ENCODE data around the gene FBLN7. TPM values are rescaled to one million over a fixed set of nuclear protein-coding genes. Genes with fewer than 3 reads are reported as not detected.
A peak's percentile ranks its signal among the peaks of the same experiment; 100 is the strongest.

FBLN7 gene
- total and polyA plus RNA-seq, 3 experiments from 2014 or later: 1.4 to 2.2 (median 2.1) TPM

GRCh38 chr2:112185131-112185530, 46.9 kb downstream of the FBLN7 start:
- peaks cover 31 to 48% (median 36%) of the 10 kb centered on the region in 3 donors for H3K4me1 Mint-ChIP-seq
- POLR2A ChIA-PET: no interaction called here

DNA sequence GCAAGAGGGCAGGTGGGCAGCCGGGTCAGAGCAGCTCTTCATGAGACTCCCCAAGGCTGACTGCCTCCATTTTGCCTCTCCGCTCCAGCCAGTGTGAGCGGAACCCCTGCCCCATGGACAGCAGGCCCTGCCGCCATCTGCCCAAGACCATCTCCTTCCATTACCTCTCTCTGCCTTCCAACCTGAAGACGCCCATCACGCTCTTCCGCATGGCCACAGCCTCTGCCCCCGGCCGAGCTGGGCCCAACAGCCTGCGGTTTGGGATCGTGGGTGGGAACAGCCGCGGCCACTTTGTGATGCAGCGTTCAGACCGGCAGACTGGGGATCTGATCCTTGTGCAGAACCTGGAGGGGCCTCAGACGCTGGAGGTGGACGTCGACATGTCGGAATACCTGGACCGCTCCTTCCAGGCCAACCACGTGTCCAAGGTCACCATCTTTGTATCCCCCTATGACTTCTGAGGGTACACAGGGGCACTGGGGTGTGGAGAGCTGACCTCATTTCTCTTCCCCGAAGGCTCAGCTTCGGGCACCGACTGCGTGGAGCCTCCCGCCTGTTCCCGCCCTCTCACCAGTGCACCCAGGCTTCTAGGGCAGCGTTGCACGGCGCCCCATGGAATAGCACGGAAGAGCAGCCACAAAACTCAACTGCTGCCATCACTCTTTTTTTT, 49.0 kb downstream of the FBLN7 start:
- peaks cover 0 to 3% (median 0%) of the 10 kb centered on the region in 3 donors for H3K36me3 Mint-ChIP-seq
- H3K4me1 Mint-ChIP-seq: peaks cover 31 to 55% (median 41%) of the 10 kb centered on the region in 3 donors
- Histone ChIP-seq H3K27me3 (ENCODE audit: insufficient read depth, low read length, poor library complexity, severe bottlenecking) (no peaks in the 10 kb centered on the region), H3K9me3 (ENCODE audit: low read length) (no peaks in the 10 kb centered on the region), H3K4me1 (ENCODE audit: insufficient read depth, low read length) (peaks cover 75% of the 10 kb centered on the region), H3K4me3 (ENCODE audit: low read length) (peak overlapping the region; percentile 17), H3K27ac (ENCODE audit: low read depth, low read length) (peak overlapping the region; percentile 82), H3K36me3 (ENCODE audit: insufficient read depth, low read length) (no peaks in the 10 kb centered on the region)
- CTCF ChIA-PET: no interaction called here
- POLR2A ChIA-PET: interaction anchor here (0.5 kb wide), 1 partner anchor 68 kb away, joined by 3 read pairs; the partner anchor contains the start of gene ZC3H8
- peaks cover 1 to 2% of the 10 kb centered on the region in 2 donors for H3K27me3 Mint-ChIP-seq
- H3K4me3 Mint-ChIP-seq: peak overlapping the region in 6 of 7 donors; percentile 38 to 74 (median 62)
- H3K9me3 Mint-ChIP-seq: no peaks in the 10 kb centered on the region
- H3K27ac Mint-ChIP-seq: peak overlapping the region; percentile 87 to 99 (median 98)
- no peak for DNase-seq

More at GRCh38 chr2:112185131-112185530, 46.9 kb downstream of the FBLN7 start:
- Mint-ChIP-seq H3K36me3 (no peaks in the 10 kb centered on the region), H3K27ac (peak overlapping the region in 5 of 8 donors; percentile 50 to 76 (median 73)), H3K9me3 (peaks cover 0 to 2% (median 0%) of the 10 kb centered on the region in 5 donors), H3K27me3 (peaks cover 7 to 15% of the 10 kb centered on the region in 2 donors), H3K4me3 (peak overlapping the region in 1 of 7 donors; percentile 29)
- Histone ChIP-seq H3K9me3 (ENCODE audit: low read length) (no peaks in the 10 kb centered on the region), H3K36me3 (ENCODE audit: insufficient read depth, low read length) (no peaks in the 10 kb centered on the region), H3K4me1 (ENCODE audit: insufficient read depth, low read length) (peaks cover 66% of the 10 kb centered on the region), H3K27ac (ENCODE audit: low read depth, low read length) (no peak overlapping the region), H3K27me3 (ENCODE audit: insufficient read depth, low read length, poor library complexity, severe bottlenecking) (no peaks in the 10 kb centered on the region), H3K4me3 (ENCODE audit: low read length) (no peak overlapping the region)
- CTCF ChIA-PET: no interaction called here
- no peak for DNase-seq

DNA sequence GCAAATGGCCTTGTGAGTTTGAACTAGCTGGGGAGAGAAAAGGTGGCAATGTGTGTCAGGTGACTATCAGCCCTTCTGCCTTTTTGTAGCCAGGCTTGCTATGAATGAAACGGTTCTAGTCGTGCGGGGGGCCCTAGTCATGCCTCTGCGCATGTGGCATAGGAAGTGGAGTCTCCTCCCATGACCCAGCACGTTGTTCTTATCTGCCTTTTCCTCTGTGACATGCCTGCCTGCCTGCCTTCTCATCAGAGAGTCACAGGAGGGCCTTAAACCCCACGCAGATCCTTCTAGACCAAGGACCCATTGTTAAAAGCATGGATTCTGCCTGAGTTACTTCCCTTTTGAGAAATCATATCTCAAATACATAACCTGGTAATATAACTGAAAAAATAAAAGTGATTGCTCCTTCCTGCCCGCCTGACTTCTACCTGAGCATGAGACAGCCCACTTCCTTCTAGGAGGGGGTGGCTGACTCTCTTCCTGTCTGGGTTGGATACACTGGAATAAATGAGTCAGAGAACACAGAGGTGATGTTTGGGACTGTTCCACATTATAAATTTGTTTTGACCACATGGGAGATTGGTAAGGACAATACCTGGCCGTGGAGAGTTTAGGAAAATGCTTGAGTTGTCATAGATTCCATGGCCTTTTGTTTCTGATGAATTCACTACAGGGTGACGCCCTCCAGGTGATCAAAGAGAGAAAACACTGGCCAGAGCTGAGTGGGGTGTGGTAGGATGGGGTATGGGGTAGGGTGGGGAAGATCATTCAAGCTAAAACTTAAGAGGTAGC, 49.8 kb downstream of the FBLN7 start:
- Histone ChIP-seq H3K9me3 (ENCODE audit: low read length) (no peaks in the 10 kb centered on the region), H3K4me1 (ENCODE audit: insufficient read depth, low read length) (peaks cover 73% of the 10 kb centered on the region)

DNA sequence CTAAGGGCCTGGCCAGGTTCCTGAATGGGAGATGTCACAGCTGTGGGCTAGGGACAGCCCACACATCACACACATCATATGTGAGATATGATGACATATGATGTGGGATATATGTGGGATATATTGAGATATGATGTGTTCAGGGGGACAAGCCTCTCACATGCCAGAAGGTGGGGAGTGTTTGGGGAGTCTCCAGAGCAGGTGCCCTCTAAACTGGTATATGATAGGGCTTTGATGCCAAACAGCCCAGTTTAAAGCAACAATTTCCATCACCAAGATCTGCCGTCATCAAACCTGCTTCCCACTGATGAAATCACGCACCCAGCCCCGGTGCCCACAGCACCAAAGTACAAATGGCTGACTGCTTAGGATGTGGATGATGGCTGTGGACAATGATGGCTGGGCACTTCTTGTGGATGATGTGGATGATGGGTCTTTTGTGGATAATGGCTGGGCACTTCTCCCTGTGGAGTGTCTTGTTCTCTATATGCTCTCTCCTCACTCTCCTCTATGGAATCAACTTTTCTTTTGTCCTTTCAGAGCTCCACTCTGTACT, 50.9 kb downstream of the FBLN7 start:
- Histone ChIP-seq H3K36me3 (ENCODE audit: insufficient read depth, low read length) (no peaks in the 10 kb centered on the region), H3K4me1 (ENCODE audit: insufficient read depth, low read length) (peaks cover 65% of the 10 kb centered on the region), H3K27me3 (ENCODE audit: insufficient read depth, low read length, poor library complexity, severe bottlenecking) (no peaks in the 10 kb centered on the region), H3K9me3 (ENCODE audit: low read length) (no peaks in the 10 kb centered on the region), H3K27ac (ENCODE audit: low read depth, low read length) (peak overlapping the region; percentile 82), H3K4me3 (ENCODE audit: low read length) (no peak overlapping the region)
- CTCF ChIA-PET: interaction anchor here (0.7 kb wide), 1 partner anchor 73 kb away, joined by 3 read pairs; no protein-coding TSS in a partner anchor
- H3K36me3 Mint-ChIP-seq: peaks cover 0 to 3% (median 0%) of the 10 kb centered on the region in 3 donors
- H3K27ac Mint-ChIP-seq: peak overlapping the region; percentile 87 to 99 (median 98)
- POLR2A ChIA-PET: interaction anchor here (0.7 to 0.9 kb wide), 3 partner anchors 16 to 65 kb away, joined by 3 to 4 read pairs (median 3); no protein-coding TSS in a partner anchor
- no peaks in the 10 kb centered on the region for H3K9me3 Mint-ChIP-seq
- peak overlapping the region in 3 of 7 donors; percentile 22 to 74 (median 74) for H3K4me3 Mint-ChIP-seq
- H3K27me3 Mint-ChIP-seq: peaks cover 0 to 2% of the 10 kb centered on the region in 2 donors
- peaks cover 29 to 50% (median 34%) of the 10 kb centered on the region in 3 donors for H3K4me1 Mint-ChIP-seq
- DNase-seq: no peak

More for the DNA sequence above, 49.8 kb downstream of the FBLN7 start:
- no peaks in the 10 kb centered on the region for H3K27me3 ChIP-seq (ENCODE audit: insufficient read depth, low read length, poor library complexity, severe bottlenecking)
- no peaks in the 10 kb centered on the region for H3K9me3 Mint-ChIP-seq
- peak overlapping the region; percentile 11 to 74 (median 60) for H3K4me3 Mint-ChIP-seq
- peaks cover 0 to 3% (median 0%) of the 10 kb centered on the region in 3 donors for H3K36me3 Mint-ChIP-seq
- peaks cover 0 to 1% of the 10 kb centered on the region in 2 donors for H3K27me3 Mint-ChIP-seq
- DNase-seq: peak; percentile 47 to 86 (median 82)
- H3K27ac ChIP-seq (ENCODE audit: low read depth, low read length): peak overlapping the region; percentile 82
- CTCF ChIA-PET: interaction anchor here (0.7 kb wide), 1 partner anchor 74 kb away, joined by 3 read pairs; no protein-coding TSS in a partner anchor
- no peaks in the 10 kb centered on the region for H3K36me3 ChIP-seq (ENCODE audit: insufficient read depth, low read length)
- peaks cover 31 to 55% (median 40%) of the 10 kb centered on the region in 3 donors for H3K4me1 Mint-ChIP-seq
- H3K4me3 ChIP-seq (ENCODE audit: low read length): peak overlapping the region; percentile 17
- POLR2A ChIA-PET: interaction anchor here (0.7 to 0.9 kb wide), 3 partner anchors 15 to 66 kb away, joined by 3 to 4 read pairs (median 3); no protein-coding TSS in a partner anchor
- H3K27ac Mint-ChIP-seq: peak overlapping the region; percentile 87 to 99 (median 98)

DNA sequence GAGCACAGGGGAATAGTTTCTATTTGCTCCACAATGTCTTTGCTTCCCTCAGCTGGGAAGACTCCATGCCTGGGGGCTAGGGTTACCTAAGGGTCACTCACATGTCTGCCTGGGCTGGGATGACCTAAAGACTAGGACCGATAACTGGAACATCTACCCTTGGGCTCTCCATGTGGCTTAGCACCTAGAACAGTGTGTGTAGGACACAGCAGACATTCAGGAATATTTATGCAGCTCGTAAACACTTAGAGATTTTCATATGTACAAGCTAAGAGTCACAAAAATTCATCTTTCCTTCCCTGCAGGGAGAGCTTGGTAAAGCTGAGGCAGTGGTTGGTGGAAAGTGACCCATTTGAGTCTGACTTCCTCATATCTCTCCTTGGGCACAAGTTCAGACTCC, 55.8 kb downstream of the FBLN7 start:
- peaks cover 0 to 2% (median 0%) of the 10 kb centered on the region in 5 donors for H3K9me3 Mint-ChIP-seq
- DNase-seq: no peak
- H3K4me1 Mint-ChIP-seq: peaks cover 6 to 26% (median 24%) of the 10 kb centered on the region in 3 donors
- no peaks in the 10 kb centered on the region for H3K9me3 ChIP-seq (ENCODE audit: low read length)
- H3K4me1 ChIP-seq (ENCODE audit: insufficient read depth, low read length): peaks cover 44% of the 10 kb centered on the region
- H3K27me3 ChIP-seq (ENCODE audit: insufficient read depth, low read length, poor library complexity, severe bottlenecking): no peaks in the 10 kb centered on the region
- no peaks in the 10 kb centered on the region for H3K36me3 ChIP-seq (ENCODE audit: insufficient read depth, low read length)
- ChIA-PET CTCF (no interaction called here), POLR2A (no interaction called here)
- no peak overlapping the region for H3K27ac Mint-ChIP-seq
- no peak overlapping the region for H3K4me3 ChIP-seq (ENCODE audit: low read length)
- no peak overlapping the region for H3K4me3 Mint-ChIP-seq
- H3K36me3 Mint-ChIP-seq: peaks cover 0 to 12% (median 0%) of the 10 kb centered on the region in 3 donors
- no peak overlapping the region for H3K27ac ChIP-seq (ENCODE audit: low read depth, low read length)
- H3K27me3 Mint-ChIP-seq: peaks cover 3 to 11% of the 10 kb centered on the region in 2 donors

DNA sequence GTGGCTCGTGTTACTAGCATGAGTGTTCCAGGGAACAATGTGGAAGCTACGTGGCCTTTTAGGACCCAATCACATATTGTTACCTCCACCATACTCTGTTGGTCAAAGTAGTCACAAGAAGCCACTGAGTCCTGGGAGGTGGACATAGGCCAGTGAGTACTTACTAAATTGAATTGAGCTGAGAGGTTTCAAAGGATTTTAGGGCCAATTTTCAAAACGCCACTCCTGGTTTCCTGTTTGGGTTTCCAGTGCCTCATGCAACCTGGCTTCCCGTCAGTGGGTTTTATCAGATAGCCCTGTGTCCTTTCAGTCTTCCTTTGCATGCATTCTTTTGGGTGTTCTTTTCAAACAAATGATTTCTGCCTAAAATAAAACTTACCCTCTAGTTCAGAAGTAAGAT, 56.3 kb downstream of the FBLN7 start:
- peaks cover 3 to 12% of the 10 kb centered on the region in 2 donors for H3K27me3 Mint-ChIP-seq
- Histone ChIP-seq H3K9me3 (ENCODE audit: low read length) (no peaks in the 10 kb centered on the region), H3K4me3 (ENCODE audit: low read length) (no peak overlapping the region), H3K4me1 (ENCODE audit: insufficient read depth, low read length) (peaks cover 39% of the 10 kb centered on the region), H3K36me3 (ENCODE audit: insufficient read depth, low read length) (no peaks in the 10 kb centered on the region), H3K27ac (ENCODE audit: low read depth, low read length) (no peak overlapping the region), H3K27me3 (ENCODE audit: insufficient read depth, low read length, poor library complexity, severe bottlenecking) (no peaks in the 10 kb centered on the region)
- peaks cover 0 to 15% (median 0%) of the 10 kb centered on the region in 3 donors for H3K36me3 Mint-ChIP-seq
- ChIA-PET POLR2A (no interaction called here), CTCF (no interaction called here)
- DNase-seq: no peak
- peaks cover 2 to 21% (median 20%) of the 10 kb centered on the region in 3 donors for H3K4me1 Mint-ChIP-seq
- H3K27ac Mint-ChIP-seq: no peak overlapping the region
- H3K9me3 Mint-ChIP-seq: peaks cover 0 to 2% (median 0%) of the 10 kb centered on the region in 5 donors
- no peak overlapping the region for H3K4me3 Mint-ChIP-seq

- Histone ChIP-seq H3K27ac (ENCODE audit: low read depth, low read length) (no peak overlapping the region), H3K36me3 (ENCODE audit: insufficient read depth, low read length) (no peaks in the 10 kb centered on the region), H3K9me3 (ENCODE audit: low read length) (no peaks in the 10 kb centered on the region), H3K4me1 (ENCODE audit: insufficient read depth, low read length) (peaks cover 32% of the 10 kb centered on the region), H3K27me3 (ENCODE audit: insufficient read depth, low read length, poor library complexity, severe bottlenecking) (no peaks in the 10 kb centered on the region), H3K4me3 (ENCODE audit: low read length) (no peak overlapping the region)
- Mint-ChIP-seq H3K27me3 (peaks cover 3 to 14% of the 10 kb centered on the region in 2 donors), H3K27ac (no peak overlapping the region), H3K36me3 (peaks cover 0 to 23% (median 0%) of the 10 kb centered on the region in 3 donors), H3K9me3 (peaks cover 0 to 2% (median 0%) of the 10 kb centered on the region in 5 donors), H3K4me3 (no peak overlapping the region), H3K4me1 (peaks cover 2 to 16% (median 14%) of the 10 kb centered on the region in 3 donors)
- no peak for DNase-seq
- ChIA-PET POLR2A (no interaction called here), CTCF (no interaction called here)
Measured at GRCh38 chr2:112195167-112195766, 57.1 kb downstream of the FBLN7 start.

Data from CD8-positive, alpha-beta memory T cell (primary cell).